H1 (cell line): ENCODE measurements around the gene EGR1. TPM values are rescaled to one million over a fixed set of nuclear protein-coding genes. Genes with fewer than 3 reads are reported as not detected.

Experiments
- BCL11A ChIP-seq, 2 experiments: IDR thresholded peaks; one replicate each; pipeline ENCODE4 v1.6.1; 2011; ENCODE audit warnings: low read depth in 2 of 2, low read length in 2 of 2, mild to moderate bottlenecking in 2 of 2
- BRCA1 ChIP-seq: IDR thresholded peaks from 2 replicates; pipeline ENCODE4 v1.6.1; 2012; ENCODE audit warnings: low read depth, low read length, improper control_type of control experiment
- CTBP2 ChIP-seq: IDR thresholded peaks from 2 replicates; pipeline ENCODE4 v1.7.0; 2011; ENCODE audit warnings: borderline replicate concordance, mild to moderate bottlenecking, moderate library complexity, mixed read lengths, low read length; ENCODE audit not compliant: insufficient read depth, insufficient read length
- EP300 ChIP-seq, 2 experiments: IDR thresholded peaks; 1 replicate in 1 of 2; 2 replicates in 1 of 2; pipeline ENCODE4 v1.6.1; 2011 to 2012; ENCODE audit warnings: low read depth in 2 of 2, low read length in 2 of 2, mild to moderate bottlenecking in 2 of 2, borderline replicate concordance in 1 of 2, inconsistent platforms in 1 of 2, moderate library complexity in 1 of 2
- GABPA ChIP-seq: IDR thresholded peaks from 2 replicates; pipeline ENCODE4 v1.6.1; 2011; ENCODE audit warnings: mild to moderate bottlenecking, low read length, moderate library complexity, borderline replicate concordance; ENCODE audit not compliant: insufficient read depth
- GTF2F1 ChIP-seq: IDR thresholded peaks from 2 replicates; pipeline ENCODE4 v1.6.1; 2012; ENCODE audit warnings: low read depth, low read length, improper control_type of control experiment, borderline replicate concordance
- JUND ChIP-seq: IDR thresholded peaks from 2 replicates; pipeline ENCODE4 v1.6.1; 2011; ENCODE audit warnings: mild to moderate bottlenecking, improper control_type of control experiment, low read length
- MAX ChIP-seq: IDR thresholded peaks from 2 replicates; pipeline ENCODE4 v1.6.1; 2012; ENCODE audit warnings: inconsistent platforms
- NRF1 ChIP-seq: IDR thresholded peaks from 2 replicates; pipeline ENCODE4 v1.6.1; 2011; ENCODE audit warnings: mild to moderate bottlenecking, low read depth, low read length, improper control_type of control experiment
- POLR2AphosphoS5 ChIP-seq: IDR thresholded peaks from 2 replicates; pipeline ENCODE4 v1.6.1; 2011; ENCODE audit warnings: low read depth, low read length
- RBBP5 ChIP-seq: IDR thresholded peaks from 2 replicates; pipeline ENCODE4 v1.7.1; 2012; ENCODE audit warnings: low read depth, mild to moderate bottlenecking, inconsistent platforms, low read length, moderate library complexity, borderline replicate concordance
- RFX5 ChIP-seq: IDR thresholded peaks from 2 replicates; pipeline ENCODE4 v1.6.1; 2011; ENCODE audit warnings: low read depth, low read length, improper control_type of control experiment, borderline replicate concordance
- RXRA ChIP-seq: IDR thresholded peaks from 2 replicates; pipeline ENCODE4 v1.6.1; 2011; ENCODE audit warnings: low read depth, mild to moderate bottlenecking, low read length, moderate library complexity; ENCODE audit not compliant: insufficient read depth
- SIRT6 ChIP-seq: IDR thresholded peaks from one replicate; pipeline ENCODE4 v1.7.1; 2012; ENCODE audit warnings: low read length, inconsistent platforms
- SIX5 ChIP-seq: IDR thresholded peaks from 2 replicates; pipeline ENCODE4 v1.6.1; 2011; ENCODE audit warnings: mild to moderate bottlenecking, low read depth, low read length
- SP4 ChIP-seq: IDR thresholded peaks from 2 replicates; pipeline ENCODE4 v1.6.1; 2012; ENCODE audit warnings: low read length, inconsistent platforms
- ZNF274 ChIP-seq: IDR thresholded peaks from 2 replicates; pipeline ENCODE4 v1.7.0; 2012; ENCODE audit warnings: low read length, borderline replicate concordance; ENCODE audit errors: extremely low read depth
- polyA plus RNA-seq, 7 experiments: library from polyadenylated mRNA; depleted of rRNA in 3 of 7; stranded (reverse) in 5 of 7; unstranded in 2 of 7; fragments of >200 nt in 5 of 7; fragments of 200-250 nt in 2 of 7; gene quantifications; 1 replicate in 5 of 7; 2 replicates in 1 of 7; 4 replicates in 1 of 7; pipeline versions ENCODE4 v1.2.1 to v1.2.3, GENCODE V29; 2011 to 2013; ENCODE audit warnings: missing spikeins in 2 of 7, mixed read lengths in 2 of 7
- total RNA-seq: library from RNA; stranded (reverse); fragmentation: NEBNext Ultra II Directional; extraction: Animal tissue kit (Norgen Biotek cat#: 25700); gene quantifications from 2 replicates; pipeline ENCODE4 v1.2.1, GENCODE V29; 2021

Gene EGR1
- total and polyA plus RNA-seq, 2 of the 8 experiments (the other 6 are each of a cell fraction or from before 2014, with no cell fraction given), result 16.2 to 35.5 TPM

- TF ChIP-seq EP300 (IDR thresholded peaks at IDR 0.05; ENCODE audit: borderline replicate concordance in 1 of 2, low read depth in 2 of 2, low read length in 2 of 2) (no peak), JUND (no peak), RXRA (no peak), BCL11A (IDR thresholded peaks at IDR 0.05; ENCODE audit: low read depth in 2 of 2, low read length in 2 of 2) (no peak), ZNF274 (no peak), CTBP2 (no peak), GTF2F1 (peak; percentile 99), POLR2AphosphoS5 (peak; percentile 99), SP4 (no peak; the same call in 1 of the 2 replicates), SIX5 (no peak), MAX (no peak), RFX5 (no peak), RBBP5 (peak; percentile 64; the same call in 1 of the 2 replicates), NRF1 (peak; percentile 13; the same call in 1 of the 2 replicates), SIRT6 (peak; percentile 85), GABPA (no peak), BRCA1 (no peak)
Measured at GRCh38 chr5:138465261-138466124, at the start of gene EGR1 (continued).
